SK-N-MC (cell line): ENCODE results near the gene EPB41L3.

Source experiments
- EZH2 ChIP-seq: fragments of 200-600 bp; sonication (generic); IDR thresholded peaks from one replicate; pipeline ENCODE4 v1.6.1; 2017; ENCODE audit warnings: antibody characterized with exemption
- POLR2AphosphoS5 ChIP-seq: IDR thresholded peaks from 2 replicates; pipeline ENCODE4 v1.6.1; 2012; ENCODE audit warnings: mild to moderate bottlenecking, low read depth, low read length, borderline replicate concordance

- TF ChIP-seq POLR2AphosphoS5 = no peak
- no peak for TF ChIP-seq EZH2
Observed at GRCh38 chr18:5554629-5555028, 10.8 kb upstream of the EPB41L3 start.
